GM19468 (cell line): ENCODE measurements around the gene TESMIN.

Experiments
- ATAC-seq: cut with Tn5 transposase; IDR thresholded peaks from one replicate; pipeline ENCODE4 v1.9.1; 2021; ENCODE audit warnings: mild to moderate bottlenecking, moderate library complexity, moderate number of reproducible peaks; ENCODE audit not compliant: unreplicated experiment; ENCODE audit errors: extremely low read depth

The TESMIN gene

DNA sequence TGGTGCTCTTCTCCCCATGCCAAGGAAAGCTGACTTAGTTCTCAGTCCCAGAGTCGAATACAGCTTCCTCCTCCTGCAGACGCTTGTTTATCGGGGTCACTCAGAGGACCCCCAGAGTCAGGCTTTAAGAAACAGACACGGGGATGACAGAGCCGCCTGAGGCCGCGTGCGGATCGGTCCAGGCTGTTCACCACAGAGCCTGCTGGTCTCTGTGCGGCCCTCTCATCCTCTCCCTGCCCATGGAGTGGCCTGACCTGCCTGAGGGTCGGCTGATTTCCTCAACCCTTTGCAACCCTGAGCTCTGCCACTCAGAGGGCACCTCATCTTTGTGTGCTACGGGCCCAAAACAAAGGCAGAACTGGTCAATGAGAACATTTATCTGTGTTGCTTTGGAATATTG, 64.8 kb downstream of the TESMIN start:
- ATAC-seq = no peak

DNA sequence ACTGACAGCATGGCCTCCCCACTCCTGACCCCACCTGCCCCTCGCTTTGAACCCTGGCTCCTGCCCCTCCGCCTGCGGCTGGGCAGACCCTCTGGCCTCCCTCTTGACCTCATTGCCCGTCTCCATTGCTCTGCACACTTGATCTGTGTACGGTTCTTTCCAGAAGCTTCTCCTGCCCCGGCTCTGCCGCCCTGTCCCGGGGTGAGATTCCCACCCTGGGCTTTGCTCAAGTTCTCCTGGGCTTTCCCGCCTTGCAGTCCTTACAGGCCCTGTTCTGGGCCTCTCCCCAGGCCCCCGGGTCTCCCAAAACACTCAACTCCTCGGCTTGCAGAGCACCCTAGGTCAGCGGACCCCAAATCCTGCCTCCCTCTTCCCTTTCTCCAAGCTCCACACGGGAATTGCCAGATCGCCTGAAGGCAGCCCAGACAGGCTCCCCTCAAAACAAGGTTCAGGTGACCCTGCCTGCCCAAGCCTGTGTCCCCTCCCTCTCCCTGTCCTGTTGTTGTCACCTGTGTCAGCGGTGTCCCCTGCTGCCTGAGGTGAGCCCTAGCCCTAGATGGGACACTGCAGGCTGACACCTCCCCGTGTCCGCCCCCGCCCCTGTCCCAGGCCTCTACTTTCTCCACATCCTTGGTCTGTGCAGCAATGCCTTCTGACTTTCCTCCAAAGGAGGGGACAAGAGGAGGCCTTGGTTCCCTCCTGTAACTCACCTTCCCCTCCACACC, 65.5 kb downstream of the TESMIN start:
- ATAC-seq = no peak

DNA sequence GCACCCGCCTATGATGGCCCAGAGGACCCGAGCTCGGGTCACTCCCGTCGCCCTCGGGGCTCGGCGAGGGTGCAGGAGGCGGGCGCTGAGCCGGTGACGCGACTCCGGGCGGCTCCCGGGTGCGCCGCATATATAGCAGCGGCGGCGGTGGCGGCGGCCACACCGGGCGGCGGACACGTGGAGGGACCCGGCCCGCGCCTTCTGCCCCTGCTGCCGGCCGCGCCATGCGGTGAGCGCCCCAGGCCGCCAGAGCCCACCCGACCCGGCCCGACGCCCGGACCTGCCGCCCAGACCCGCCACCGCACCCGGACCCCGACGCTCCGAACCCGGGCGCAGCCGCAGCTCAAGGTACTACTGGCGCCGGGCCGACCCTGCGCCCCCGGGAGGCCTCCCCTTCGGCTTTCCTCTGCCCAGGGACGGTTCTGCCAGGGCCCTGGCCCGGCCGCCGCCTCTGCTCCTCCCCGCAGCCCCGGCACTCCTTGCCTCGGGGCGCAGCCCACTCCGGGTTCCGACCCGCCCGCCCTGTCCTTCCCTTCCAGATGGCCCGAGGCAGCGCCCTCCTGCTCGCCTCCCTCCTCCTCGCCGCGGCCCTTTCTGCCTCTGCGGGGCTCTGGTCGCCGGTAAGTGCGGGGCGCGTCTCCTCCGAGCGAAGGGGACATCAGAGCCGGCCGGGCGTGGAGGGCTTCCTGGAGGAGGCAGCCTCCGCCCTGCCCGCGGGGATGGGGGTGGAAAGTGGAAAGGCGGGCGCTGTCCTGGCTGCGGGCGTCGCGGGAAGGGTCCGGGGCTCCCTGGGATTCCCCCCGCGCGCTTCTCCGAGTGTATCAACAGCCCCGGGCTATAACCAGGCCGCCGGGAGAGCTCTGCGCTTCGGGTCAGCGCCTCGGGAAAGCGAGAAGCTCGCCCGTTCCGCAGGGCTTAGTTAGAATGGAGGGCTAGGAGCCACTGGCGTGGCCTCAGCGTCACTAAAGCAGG, 66.6 kb downstream of the TESMIN start, which contains the start of gene GAL:
GAL (plus strand) TSS at position 160 of the 972 bp plus-strand sequence; CDS start at position 540, 380 bp downstream.
- ATAC-seq = no peak

- ATAC-seq = no peak
These were observed 67.6 kb downstream of the TESMIN start for GRCh38 chr11:68683536-68684384.

GRCh38 chr11:68683121-68683520, 68.2 kb downstream of the TESMIN start:
- ATAC-seq = no peak

GRCh38 chr11:68682531-68682961, 68.8 kb downstream of the TESMIN start:
- ATAC-seq = no peak

DNA sequence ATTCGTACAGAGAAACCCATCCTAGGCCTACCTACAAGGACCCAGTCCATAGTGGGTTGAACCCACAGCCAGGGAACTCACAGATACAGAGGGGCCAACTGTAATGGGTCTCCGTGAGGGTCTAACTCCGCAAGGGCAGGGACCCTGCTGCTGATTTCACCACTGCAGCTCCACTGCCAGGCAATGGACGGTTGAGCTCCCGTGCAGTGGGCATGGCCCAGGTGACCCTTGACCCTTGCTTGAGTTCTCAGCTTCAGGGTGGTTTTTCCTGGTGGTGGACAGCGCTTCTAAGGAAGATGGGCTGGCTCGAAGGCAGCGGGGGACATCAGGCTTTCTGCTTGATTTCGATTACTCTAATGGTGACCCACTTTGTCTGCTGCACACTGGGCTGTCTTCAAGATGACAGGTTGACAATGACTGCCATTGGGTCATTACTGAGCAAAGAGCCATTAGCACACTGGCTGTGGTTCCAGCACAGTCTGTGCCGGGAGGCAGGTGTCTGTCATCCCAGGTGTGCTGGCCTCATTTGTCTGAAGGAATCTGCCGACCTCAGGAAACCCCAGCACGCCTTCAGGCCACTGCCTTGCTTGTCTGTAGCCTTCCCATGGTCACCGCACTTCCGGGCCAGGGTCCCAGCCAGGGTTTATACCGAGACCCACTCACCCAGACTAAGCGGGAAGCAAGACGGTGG, 70.6 kb downstream of the TESMIN start:
- ATAC-seq = no peak

DNA sequence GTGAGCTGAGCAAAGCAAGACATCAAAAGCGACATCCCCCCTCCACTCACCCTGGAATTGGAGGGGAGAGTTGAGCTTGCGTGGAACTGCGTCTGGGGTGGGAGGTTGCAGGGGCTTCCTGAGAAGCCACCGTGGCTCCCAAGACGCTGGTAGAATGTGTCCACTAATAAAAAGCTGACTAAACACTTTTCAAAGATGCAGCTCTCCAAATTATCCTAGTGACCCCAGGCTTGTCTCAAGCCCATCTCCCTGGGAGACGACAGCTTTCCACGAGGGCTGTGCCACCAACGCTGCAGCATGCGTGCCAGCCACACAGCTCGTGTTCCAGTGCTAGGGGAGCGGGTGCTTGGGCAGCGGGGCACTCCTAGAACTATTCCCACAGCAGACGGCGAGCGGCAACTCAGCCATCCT, 73.3 kb downstream of the TESMIN start:
- no peak for ATAC-seq

GRCh38 chr11:68677432-68677831, 73.9 kb downstream of the TESMIN start:
- no peak for ATAC-seq

GRCh38 chr11:68674461-68674860, 76.9 kb downstream of the TESMIN start:
- ATAC-seq = no peak

DNA sequence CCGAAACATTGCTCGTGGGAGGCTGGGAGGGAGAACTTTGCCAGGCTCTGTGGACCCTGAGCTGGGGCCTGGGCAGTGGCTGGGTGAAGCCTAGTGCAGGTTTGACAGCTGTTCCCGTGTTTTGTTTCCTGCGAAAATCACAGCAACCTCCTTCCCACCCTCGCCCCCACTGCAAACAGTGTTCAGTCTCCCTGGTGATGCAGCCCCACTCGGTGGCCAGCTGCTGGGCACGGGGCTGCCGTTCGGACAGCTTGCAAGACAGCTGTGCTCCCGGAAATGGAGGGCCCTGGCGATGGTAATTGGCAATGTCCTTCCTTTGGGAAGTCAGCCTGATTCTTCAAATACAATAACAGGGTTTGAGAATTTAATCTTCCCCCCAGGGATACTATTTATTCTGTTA, 77.3 kb downstream of the TESMIN start:
- no peak for ATAC-seq

GRCh38 chr11:68673306-68673945, 77.9 kb downstream of the TESMIN start:
- no peak for ATAC-seq

DNA sequence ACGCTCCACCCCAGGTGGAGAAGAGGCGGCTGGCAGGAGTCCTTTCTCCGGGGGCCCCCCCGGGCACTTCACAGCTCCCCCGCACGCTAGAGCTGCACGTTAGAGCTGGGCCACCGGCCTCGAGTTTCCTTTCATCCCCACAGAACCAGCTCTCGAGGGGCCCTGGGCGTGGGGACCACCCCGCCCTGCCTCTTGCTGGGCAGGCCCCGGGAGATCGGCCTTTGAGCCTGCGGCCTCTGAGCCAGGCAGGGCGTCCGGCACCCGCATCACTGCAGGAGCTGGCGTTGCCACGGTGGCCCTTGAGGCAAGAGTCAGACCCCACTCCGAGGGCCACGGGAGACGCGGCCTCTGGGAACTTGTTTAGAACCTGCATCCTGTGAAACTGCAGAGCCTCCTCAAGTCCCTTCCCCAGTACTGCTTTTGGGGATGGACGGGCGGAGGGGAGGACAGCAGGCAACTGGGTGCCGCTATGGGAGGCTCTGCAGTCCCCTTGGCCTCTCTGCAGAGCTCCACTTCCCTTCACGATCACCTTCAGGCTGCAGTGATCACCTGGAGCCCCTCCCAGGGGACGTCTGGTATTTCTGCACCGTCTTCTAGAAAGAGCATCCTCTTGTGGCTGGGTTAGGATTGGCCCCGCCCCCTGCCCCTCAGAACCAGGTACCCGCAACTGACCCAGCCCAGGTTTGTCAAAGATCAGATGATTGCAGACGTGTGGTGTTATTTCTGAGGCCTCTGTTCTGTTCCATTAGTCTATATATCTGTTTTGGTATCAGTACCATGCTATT, 80.9 kb downstream of the TESMIN start:
- ATAC-seq = no peak

DNA sequence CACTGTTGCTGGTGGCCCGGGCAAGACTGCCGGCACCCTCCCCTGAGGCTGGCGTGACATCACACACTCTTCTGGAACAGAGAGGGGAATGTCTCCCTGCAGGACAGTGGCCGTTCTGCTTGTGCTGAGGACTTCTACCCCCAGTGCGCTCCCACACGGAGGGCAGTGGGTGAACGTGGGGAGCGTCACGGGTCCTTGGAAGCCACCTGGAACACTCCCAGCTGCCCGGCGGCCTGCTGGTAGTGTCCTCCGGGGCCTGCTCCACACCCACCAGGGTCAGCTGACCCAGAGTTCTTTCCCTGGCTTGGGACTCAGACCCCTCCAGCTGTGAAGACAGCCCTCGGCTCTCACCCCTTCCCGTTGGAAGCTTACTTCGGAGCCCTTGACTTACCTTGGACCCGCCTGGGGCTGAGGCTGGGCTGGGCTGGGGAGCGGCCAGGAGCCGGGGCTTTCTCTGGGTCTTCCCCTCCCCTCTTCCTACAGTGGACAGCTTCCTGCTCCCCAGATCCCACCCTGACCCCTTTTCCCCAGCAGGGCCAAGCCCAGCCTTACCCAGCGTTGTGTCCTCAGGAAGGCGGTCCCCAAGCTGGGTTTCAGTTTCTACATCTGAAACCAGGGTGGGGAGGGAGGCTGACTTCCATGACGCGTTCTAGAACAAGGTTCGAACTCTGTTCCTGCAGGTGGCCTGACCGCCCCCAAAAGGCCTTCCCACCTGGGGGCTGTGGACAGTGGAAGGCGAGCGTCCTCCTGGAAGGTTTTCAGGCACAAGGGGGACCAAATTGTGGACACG, 81.8 kb downstream of the TESMIN start:
- ATAC-seq = no peak

DNA sequence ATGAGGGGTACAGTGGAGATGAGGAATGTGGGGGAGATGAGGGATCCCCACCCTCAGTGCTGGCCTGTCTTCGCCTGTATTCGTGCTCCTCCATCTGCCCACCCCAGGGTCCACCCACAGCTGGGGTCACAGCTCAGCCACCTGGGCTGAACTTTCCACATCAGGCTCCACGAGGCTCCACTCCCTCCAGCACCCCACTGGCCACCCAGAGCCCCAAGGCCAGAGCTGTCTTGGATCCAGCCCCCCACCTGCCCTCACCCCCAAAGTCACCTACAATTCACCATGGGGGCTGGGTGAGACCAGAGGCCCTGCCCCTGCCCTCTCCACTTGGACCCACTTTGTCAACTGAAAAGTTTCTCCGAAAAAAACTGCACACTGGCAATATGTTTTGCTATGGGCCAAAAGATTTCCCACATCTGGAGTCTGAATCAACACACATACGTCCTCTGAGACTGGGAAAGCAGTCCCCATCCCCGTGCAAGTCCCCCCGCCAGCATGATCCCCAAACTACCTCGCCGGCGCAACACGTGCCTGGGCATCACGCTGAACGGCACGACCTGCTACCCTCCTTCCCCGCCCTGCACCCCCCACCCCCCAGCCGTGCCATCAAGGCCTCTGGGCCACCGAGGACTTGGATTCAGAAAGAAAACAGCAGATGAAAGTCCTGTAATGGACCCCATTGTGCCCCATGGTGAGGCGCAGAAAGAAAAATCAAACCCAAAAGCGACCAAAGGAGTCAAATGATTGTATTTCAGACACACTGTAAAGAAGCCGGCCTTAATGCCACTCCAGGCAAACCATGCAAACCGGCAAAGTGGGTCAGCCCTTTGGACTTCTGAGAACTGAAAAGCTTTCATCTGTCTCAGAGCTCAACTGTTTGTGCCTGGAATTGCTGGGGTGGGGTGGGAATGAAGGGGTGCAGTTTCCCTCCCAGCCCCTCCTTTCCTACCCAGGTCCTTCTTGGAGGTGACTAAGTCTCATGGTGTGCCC, 83.5 kb downstream of the TESMIN start:
- ATAC-seq = no peak

DNA sequence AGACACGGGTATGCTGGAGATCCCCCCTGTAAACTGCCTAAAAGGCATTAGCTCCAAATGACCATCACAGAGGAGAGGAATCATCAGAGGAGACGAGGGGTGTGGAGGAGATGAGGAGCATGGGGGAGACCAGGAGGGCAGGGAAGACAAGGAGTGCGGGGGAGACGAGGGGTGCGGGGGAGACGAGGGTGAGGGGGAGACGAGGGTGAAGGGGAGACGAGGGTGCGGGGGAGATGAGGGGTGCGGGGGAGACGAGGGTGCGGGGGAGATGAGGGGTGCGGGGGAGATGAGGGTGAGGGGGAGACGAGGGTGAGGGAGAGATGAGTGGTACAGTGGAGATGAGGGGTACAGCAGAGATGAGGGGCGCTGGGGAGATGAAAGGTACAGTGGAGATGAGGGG, 84.5 kb downstream of the TESMIN start:
- ATAC-seq = no peak

GRCh38 chr11:68665436-68665835, 85.9 kb downstream of the TESMIN start:
- no peak for ATAC-seq
